ENCODE data around the gene DNAJA3. TPM values are rescaled to one million over a fixed set of nuclear protein-coding genes. Genes with fewer than 3 reads are reported as not detected.

Gene DNAJA3
- total RNA-seq, 1 donor from 2014 or later = 36.1 TPM

DNA sequence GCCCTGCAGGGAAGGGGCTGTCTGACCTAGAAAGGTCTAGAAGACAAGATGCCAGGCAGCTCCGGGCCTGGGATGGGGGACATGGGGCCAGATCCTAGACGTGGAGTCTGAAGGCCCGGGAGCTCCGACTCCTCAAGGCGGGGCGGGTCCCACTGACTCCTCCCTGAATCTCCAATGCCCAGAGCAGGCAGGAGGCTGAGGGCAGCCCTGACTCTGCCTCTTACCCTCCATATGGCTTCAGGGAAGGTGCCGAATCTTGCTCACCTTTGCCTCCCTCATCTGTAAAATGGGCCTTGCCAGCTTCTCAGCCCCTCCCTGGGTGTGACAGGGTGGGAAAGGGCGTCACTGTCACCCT lies 39.2 kb upstream of the DNAJA3 start:
- peak overlapping the region; percentile 26 for H3K27ac ChIP-seq
- no peak for TF ChIP-seq CTCF (IDR thresholded peaks at IDR 0.05)
- H3K36me3 ChIP-seq = peaks cover 45% of the 10 kb centered on the region
- no peaks in the 10 kb centered on the region for H3K9me3 ChIP-seq
- H3K4me1 ChIP-seq = peaks cover 8% of the 10 kb centered on the region
- intact Hi-C loops (cut with DNase I) = no loop called here
- no peak for ATAC-seq
- H3K4me3 ChIP-seq = no peak overlapping the region
- no peaks in the 10 kb centered on the region for H3K27me3 ChIP-seq
- DNase-seq = no peak

- no peaks in the 10 kb centered on the region for H3K9me3 ChIP-seq
- no peak overlapping the region for H3K4me3 ChIP-seq
- H3K27ac ChIP-seq = peak overlapping the region; percentile 55
- peaks cover 8% of the 10 kb centered on the region for H3K4me1 ChIP-seq
- TF ChIP-seq CTCF (IDR thresholded peaks at IDR 0.05) = no peak
- ATAC-seq = no peak
- intact Hi-C loops (cut with DNase I) = no loop called here
- H3K36me3 ChIP-seq = peaks cover 40% of the 10 kb centered on the region
- DNase-seq = no peak
- H3K27me3 ChIP-seq = no peaks in the 10 kb centered on the region
Observed at GRCh38 chr16:4386951-4387565, 38.6 kb upstream of the DNAJA3 start.

DNA sequence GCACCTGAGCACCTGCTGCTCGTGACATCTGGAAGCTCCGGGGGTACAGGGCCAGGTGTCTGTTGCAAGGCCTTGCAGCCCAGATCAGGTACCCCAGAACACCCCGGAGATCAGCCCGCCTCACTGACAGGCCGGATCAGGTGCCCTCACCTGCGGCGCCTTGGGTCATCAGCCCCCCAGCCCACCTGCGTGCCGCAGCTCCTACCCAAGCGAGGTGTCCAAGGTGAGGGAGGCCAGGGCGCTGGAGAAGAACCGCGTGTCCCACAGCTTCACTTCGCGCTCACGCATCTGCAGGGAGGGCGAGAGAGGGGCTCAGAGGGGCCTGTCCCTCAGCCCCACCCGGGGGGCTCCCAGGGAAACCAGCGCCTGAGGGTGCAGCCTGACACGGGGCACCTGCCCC lies 37.9 kb upstream of the DNAJA3 start:
- no peak overlapping the region for H3K4me3 ChIP-seq
- ATAC-seq (no peak), DNase-seq (no peak)
- no peak for TF ChIP-seq CTCF (IDR thresholded peaks at IDR 0.05)
- no peaks in the 10 kb centered on the region for H3K9me3 ChIP-seq
- peak overlapping the region; percentile 55 for H3K27ac ChIP-seq
- H3K27me3 ChIP-seq = no peaks in the 10 kb centered on the region
- intact Hi-C loops (cut with DNase I) = no loop called here
- peaks cover 33% of the 10 kb centered on the region for H3K36me3 ChIP-seq
- H3K4me1 ChIP-seq = peaks cover 13% of the 10 kb centered on the region

- intact Hi-C loops (cut with DNase I) = no loop called here
- Histone ChIP-seq H3K4me3 (no peak overlapping the region), H3K27me3 (no peaks in the 10 kb centered on the region), H3K27ac (peak overlapping the region; percentile 60), H3K9me3 (no peaks in the 10 kb centered on the region), H3K36me3 (peaks cover 26% of the 10 kb centered on the region), H3K4me1 (peaks cover 15% of the 10 kb centered on the region)
- DNase-seq (no peak), ATAC-seq (no peak)
- TF ChIP-seq CTCF (IDR thresholded peaks at IDR 0.05) = no peak
Observed at GRCh38 chr16:4388271-4389021, 37.2 kb upstream of the DNAJA3 start.

- H3K4me1 ChIP-seq = peaks cover 15% of the 10 kb centered on the region
- H3K27ac ChIP-seq = peak overlapping the region; percentile 60
- no peak for DNase-seq
- no peaks in the 10 kb centered on the region for H3K27me3 ChIP-seq
- H3K36me3 ChIP-seq = peaks cover 18% of the 10 kb centered on the region
- no peak overlapping the region for H3K4me3 ChIP-seq
- H3K9me3 ChIP-seq = no peaks in the 10 kb centered on the region
- intact Hi-C loops (cut with DNase I) = no loop called here
- TF ChIP-seq CTCF (IDR thresholded peaks at IDR 0.05) = no peak
- ATAC-seq = no peak
Observed at GRCh38 chr16:4389051-4389955, 36.4 kb upstream of the DNAJA3 start.

Measured in upper lobe of right lung (tissue), 1 donor.